H9 (cell line): ENCODE data around the gene OSTF1. TPM values are rescaled to one million over a fixed set of nuclear protein-coding genes. Genes with fewer than 3 reads are reported as not detected.

Experiments
- DNase-seq: peaks from one replicate; pipeline ENCODE4 v3.0.0-alpha.2; 2017
- H2AFZ ChIP-seq: one replicate; pipeline ENCODE4 v1.6.1; 2013; ENCODE audit warnings: mild to moderate bottlenecking, low read length, control low read depth, moderate library complexity
- H2AK5ac ChIP-seq: 2 replicates; pipeline ENCODE4 v1.6.1; 2013; ENCODE audit warnings: low read length, control low read depth, mixed read lengths; ENCODE audit not compliant: insufficient read length
- H2BK120ac ChIP-seq: one replicate; pipeline ENCODE4 v1.6.1; 2013; ENCODE audit warnings: low read depth, mild to moderate bottlenecking, low read length, control low read depth, inconsistent platforms; ENCODE audit not compliant: poor library complexity, severe bottlenecking
- H2BK12ac ChIP-seq: 2 replicates; pipeline ENCODE4 v1.6.1; 2013; ENCODE audit warnings: low read length, control low read depth, mixed read lengths, low read depth; ENCODE audit not compliant: insufficient read length
- H2BK15ac ChIP-seq: 2 replicates; pipeline ENCODE4 v1.6.1; 2013; ENCODE audit warnings: low read depth, low read length, control low read depth
- H2BK20ac ChIP-seq: one replicate; pipeline ENCODE4 v1.6.1; 2013; ENCODE audit warnings: low read depth, mild to moderate bottlenecking, low read length, control low read depth, inconsistent platforms; ENCODE audit not compliant: poor library complexity, severe bottlenecking
- H2BK5ac ChIP-seq: 2 replicates; pipeline ENCODE4 v1.6.1; 2013; ENCODE audit warnings: low read length, control low read depth, mixed read lengths; ENCODE audit not compliant: insufficient read length
- H3K14ac ChIP-seq: 2 replicates; pipeline ENCODE4 v1.6.1; 2013; ENCODE audit warnings: low read length, control low read depth; ENCODE audit not compliant: insufficient read depth
- H3K18ac ChIP-seq: 2 replicates; pipeline ENCODE4 v1.6.1; 2013; ENCODE audit warnings: low read depth, mild to moderate bottlenecking, mixed read lengths, low read length, control low read depth; ENCODE audit not compliant: insufficient read length
- H3K23ac ChIP-seq: 2 replicates; pipeline ENCODE4 v1.6.1; 2013; ENCODE audit warnings: low read length, control low read depth, mixed read lengths, low read depth; ENCODE audit not compliant: insufficient read length
- H3K23me2 ChIP-seq: 2 replicates; pipeline ENCODE4 v1.6.1; 2013; ENCODE audit warnings: low read depth, mild to moderate bottlenecking, mixed read lengths, low read length, control low read depth; ENCODE audit not compliant: insufficient read length, poor library complexity, severe bottlenecking
- H3K27ac ChIP-seq: 2 replicates; pipeline ENCODE4 v1.5.1; 2013; ENCODE audit warnings: low read length, control low read depth, mixed read lengths, low read depth; ENCODE audit not compliant: insufficient read length
- H3K27me3 ChIP-seq: 2 replicates; pipeline ENCODE4 v1.6.1; 2013; ENCODE audit warnings: low read length, control low read depth, inconsistent platforms; ENCODE audit not compliant: insufficient read depth
- H3K4ac ChIP-seq: 2 replicates; pipeline ENCODE4 v1.6.1; 2013; ENCODE audit warnings: low read depth, mild to moderate bottlenecking, control low read depth, inconsistent platforms, low read length, moderate library complexity
- H3K4me1 ChIP-seq: 2 replicates; pipeline ENCODE4 v1.6.1; 2013; ENCODE audit warnings: low read length, control low read depth, inconsistent platforms; ENCODE audit not compliant: insufficient read depth
- H3K4me2 ChIP-seq: 2 replicates; pipeline ENCODE4 v1.6.1; 2013; ENCODE audit warnings: low read length, control low read depth, mixed read lengths; ENCODE audit not compliant: insufficient read length, insufficient read depth
- H3K56ac ChIP-seq: 2 replicates; pipeline ENCODE4 v1.6.1; 2013; ENCODE audit warnings: low read depth, mild to moderate bottlenecking, mixed read lengths, low read length, control low read depth; ENCODE audit not compliant: insufficient read length
- H3K79me1 ChIP-seq: 2 replicates; pipeline ENCODE4 v1.6.1; 2013; ENCODE audit warnings: low read depth, mild to moderate bottlenecking, moderate library complexity, low read length, control low read depth, inconsistent platforms; ENCODE audit not compliant: insufficient read depth, poor library complexity, severe bottlenecking
- H3K79me2 ChIP-seq: 2 replicates; pipeline ENCODE4 v1.6.1; 2013; ENCODE audit warnings: low read length, control low read depth, inconsistent platforms; ENCODE audit not compliant: insufficient read depth
- H3K9ac ChIP-seq: 2 replicates; pipeline ENCODE4 v1.6.1; 2013; ENCODE audit warnings: low read length, control low read depth, mixed read lengths; ENCODE audit not compliant: insufficient read length; ENCODE audit errors: extremely low read depth
- H3K9me3 ChIP-seq: one replicate; pipeline ENCODE4 v1.6.1; 2013; ENCODE audit warnings: low read depth, low read length, inconsistent platforms; ENCODE audit not compliant: control insufficient read depth
- H3T11ph ChIP-seq: one replicate; pipeline ENCODE4 v1.6.1; 2013; ENCODE audit warnings: mild to moderate bottlenecking, low read length, control low read depth, inconsistent platforms
- H4K20me1 ChIP-seq: one replicate; pipeline ENCODE4 v1.6.1; 2013; ENCODE audit not compliant: control insufficient read depth, insufficient read length, insufficient read depth
- H4K5ac ChIP-seq: 2 replicates; pipeline ENCODE4 v1.6.1; 2013; ENCODE audit warnings: low read depth, mild to moderate bottlenecking, mixed read lengths, low read length, control low read depth; ENCODE audit not compliant: insufficient read length
- H4K8ac ChIP-seq: replicated peaks from 2 replicates; pipeline ENCODE4 v1.6.1; 2013; ENCODE audit warnings: low read length, control low read depth, mixed read lengths, low read depth; ENCODE audit not compliant: insufficient read length
- H4K91ac ChIP-seq: 2 replicates; pipeline ENCODE4 v1.6.1; 2013; ENCODE audit warnings: low read depth, mild to moderate bottlenecking, moderate library complexity, mixed read lengths, low read length, control low read depth; ENCODE audit not compliant: insufficient read length
- H3K27ac Mint-ChIP-seq, 3 experiments: 2 replicates in 2 of 3; 3 replicates in 1 of 3; pipeline ENCODE4 v1.8.0; 2020 to 2021; ENCODE audit warnings: mixed read lengths in 3 of 3, mild to moderate bottlenecking in 1 of 3, moderate library complexity in 1 of 3
- H3K27me3 Mint-ChIP-seq: 2 replicates; pipeline ENCODE4 v1.8.0; 2021; ENCODE audit warnings: low read depth, mild to moderate bottlenecking, moderate library complexity, mixed read lengths
- H3K36me3 Mint-ChIP-seq, 3 experiments: 2 replicates in 2 of 3; 3 replicates in 1 of 3; pipeline ENCODE4 v1.8.0; 2020 to 2021; ENCODE audit warnings: low read depth in 3 of 3, mixed read lengths in 3 of 3; ENCODE audit not compliant: insufficient read depth in 1 of 3
- H3K4me1 Mint-ChIP-seq, 2 experiments: 2 replicates each; pipeline ENCODE4 v1.8.0; 2020; ENCODE audit warnings: mixed read lengths in 2 of 2
- H3K4me3 Mint-ChIP-seq, 2 experiments: 2 replicates in 1 of 2; 3 replicates in 1 of 2; pipeline ENCODE4 v1.8.0; 2020 to 2021; ENCODE audit warnings: mild to moderate bottlenecking in 2 of 2, mixed read lengths in 2 of 2, moderate library complexity in 1 of 2
- H3K9me3 Mint-ChIP-seq, 2 experiments: 2 replicates in 1 of 2; 3 replicates in 1 of 2; pipeline ENCODE4 v1.8.0; 2020; ENCODE audit warnings: mild to moderate bottlenecking in 2 of 2, mixed read lengths in 2 of 2, moderate library complexity in 1 of 2
- CTCF ChIP-seq: fragments of 200-600 bp; sonication (generic); conservative IDR thresholded peaks from 3 replicates; pipeline ENCODE4 v1.8.0; 2021; ENCODE audit warnings: antibody characterized with exemption, mild to moderate bottlenecking
- WGBS: extraction: QIAGEN DNeasy Blood & Tissue Kit; methylation state at CpG from one replicate; pipeline ENCODE4 v1.1.7; 2013; ENCODE audit warnings: missing lambda C conversion rate, low lambda C conversion rate, mixed read lengths; ENCODE audit not compliant: insufficient read length; ENCODE audit errors: extremely low coverage; 5-methylcytosine and 5-hydroxymethylcytosine counted together
- total RNA-seq: library from RNA; stranded (reverse); gene quantifications from 2 replicates; pipeline ENCODE4 v1.2.1, GENCODE V29; 2021

OSTF1 gene
- total RNA-seq, 1 experiment from 2014 or later, result 16.1 TPM

GRCh38 chr9:75148561-75148960 is 60.2 kb downstream of the OSTF1 start:
- Histone ChIP-seq H2BK120ac (no peak overlapping the region), H3K4ac (no peak overlapping the region), H3K79me1 (no peaks in the 10 kb centered on the region), H2BK5ac (no peak overlapping the region), H4K91ac (no peak overlapping the region), H2AK5ac (no peak overlapping the region), H3K79me2 (no peaks in the 10 kb centered on the region), H2BK12ac (no peak overlapping the region), H3T11ph (no peak overlapping the region), H3K4me1 (no peaks in the 10 kb centered on the region), H3K18ac (no peak overlapping the region), H3K14ac (no peak overlapping the region), H3K27ac (no peak overlapping the region), H3K9ac (no peak overlapping the region), H4K20me1 (no peaks in the 10 kb centered on the region), H3K9me3 (no peaks in the 10 kb centered on the region), H3K27me3 (no peaks in the 10 kb centered on the region), H3K23me2 (no peaks in the 10 kb centered on the region), H2BK20ac (no peak overlapping the region), H2BK15ac (no peak overlapping the region), H3K23ac (no peak overlapping the region), H2AFZ (no peak overlapping the region), H3K4me2 (no peak overlapping the region), H4K8ac (no peak overlapping the region), H4K5ac (no peak overlapping the region), H3K56ac (no peak overlapping the region)
- TF ChIP-seq CTCF, result no peak
- DNase-seq, result no peak
- WGBS, result no CpG with 5 or more reads among the region's 1 CpG
- Mint-ChIP-seq H3K4me1 (peaks cover 0 to 3% of the 10 kb centered on the region in 2 experiments; a peak in 2 of 4 replicates), H3K4me3 (no peak overlapping the region), H3K27ac (no peak overlapping the region), H3K27me3 (no peaks in the 10 kb centered on the region), H3K36me3 (peaks cover 8 to 18% (median 17%) of the 10 kb centered on the region in 3 experiments), H3K9me3 (peaks cover 12% of the 10 kb centered on the region in 2 experiments; a peak in 4 of 5 replicates)
